MG63 (cell line): ENCODE measurements around the gene WASF1. TPM values are rescaled to one million over a fixed set of nuclear protein-coding genes. Genes with fewer than 3 reads are reported as not detected.

Experiments
- DNase-seq: peaks from one replicate; pipeline ENCODE4 v3.0.0-alpha.2; 2020
- H3K27me3 ChIP-seq: fragments of 250-450 bp; sonication (Bioruptor Pico); 2 replicates; pipeline ENCODE4 v1.5.1; 2020; ENCODE audit warnings: mild to moderate bottlenecking, moderate library complexity
- H3K36me3 ChIP-seq: fragments of 250-450 bp; sonication (Bioruptor Pico); 2 replicates; pipeline ENCODE4 v1.5.1; 2020; ENCODE audit warnings: mild to moderate bottlenecking, moderate library complexity
- H3K4me3 ChIP-seq: fragments of 250-450 bp; sonication (Bioruptor Pico); 2 replicates; pipeline ENCODE4 v1.5.1; 2020; ENCODE audit warnings: mild to moderate bottlenecking, moderate library complexity
- H3K9me3 ChIP-seq: fragments of 250-450 bp; sonication (Bioruptor Pico); 2 replicates; pipeline ENCODE4 v1.5.1; 2020; ENCODE audit warnings: mild to moderate bottlenecking, moderate library complexity
- total RNA-seq: library from RNA; depleted of rRNA; stranded (reverse); fragments of >200 nt; shearing (Covaris generic); gene quantifications from 2 replicates; pipeline ENCODE4 v1.2.3, GENCODE V29; 2014; ENCODE audit warnings: low replicate concordance; rRNA removed

Gene WASF1
- 4.7 and 4.8 TPM in 2 replicates for total RNA-seq

GRCh38 chr6:110179406-110180227 is at the start of gene WASF1:
Gene WASF1 (minus strand): TSS chr6:110179670. CDS start chr6:110127601, 52,069 bp downstream.
- H3K36me3 ChIP-seq = peaks cover 3% of the 10 kb centered on the region; the same call in 1 of the 2 replicates
- peak; percentile 94 for DNase-seq

DNA sequence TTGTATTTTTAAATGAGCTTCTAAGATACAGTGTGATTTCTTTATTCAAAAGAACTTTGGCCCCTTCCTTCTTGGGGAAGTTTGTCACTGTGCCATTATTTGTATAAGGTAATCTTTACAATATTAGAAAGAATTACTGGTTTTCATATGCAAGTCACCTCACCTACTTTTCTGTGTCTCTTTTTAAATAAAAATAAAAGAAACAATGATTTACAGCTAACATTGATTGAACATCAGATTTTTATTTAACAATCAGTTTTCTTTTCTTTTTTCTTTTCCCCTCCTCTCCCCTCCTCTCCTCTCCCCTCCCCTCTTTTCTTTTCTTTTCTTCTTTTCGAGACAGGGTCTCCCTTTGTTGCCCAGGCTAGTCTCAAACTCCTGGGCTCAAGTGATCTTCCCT is 46.8 kb upstream of the WASF1 start:
- no peak for DNase-seq
- no peaks in the 10 kb centered on the region for H3K9me3 ChIP-seq
- H3K4me3 ChIP-seq = no peak overlapping the region
- H3K27me3 ChIP-seq = no peaks in the 10 kb centered on the region
- peaks cover 7% of the 10 kb centered on the region; the same call in 1 of the 2 replicates for H3K36me3 ChIP-seq

More at GRCh38 chr6:110179406-110180227, at the start of gene WASF1:
- peak within 1 kb of the TSS; percentile 86 for H3K4me3 ChIP-seq
- no peaks in the 10 kb centered on the region for H3K9me3 ChIP-seq
- no peaks in the 10 kb centered on the region for H3K27me3 ChIP-seq

GRCh38 chr6:110221738-110222137 is 42.3 kb upstream of the WASF1 start:
- Histone ChIP-seq H3K27me3 (no peaks in the 10 kb centered on the region), H3K4me3 (no peak overlapping the region), H3K9me3 (no peaks in the 10 kb centered on the region), H3K36me3 (peaks cover 18% of the 10 kb centered on the region)
- DNase-seq = no peak

DNA sequence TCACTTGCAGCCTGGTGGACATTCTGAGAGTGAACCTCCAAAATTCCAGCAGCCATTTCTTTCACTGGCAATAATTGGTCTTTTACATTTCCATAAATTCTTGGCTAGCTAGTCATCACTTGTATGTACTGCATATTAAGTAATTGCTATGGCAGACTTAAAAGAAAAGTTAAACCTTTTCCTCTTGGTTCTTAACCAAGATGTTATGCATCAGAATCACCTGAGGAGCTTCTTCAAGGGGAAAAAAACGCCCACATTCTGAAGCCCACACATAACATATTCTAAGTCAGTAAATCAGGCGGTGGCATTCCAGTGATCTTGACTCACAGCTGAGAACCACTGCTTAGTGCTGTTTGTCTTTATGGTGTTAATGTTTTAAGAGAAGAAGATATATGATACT is 37.8 kb upstream of the WASF1 start:
- Histone ChIP-seq H3K4me3 (no peak overlapping the region), H3K27me3 (no peaks in the 10 kb centered on the region), H3K36me3 (peaks cover 31% of the 10 kb centered on the region), H3K9me3 (no peaks in the 10 kb centered on the region)
- no peak for DNase-seq

- Histone ChIP-seq H3K36me3 (peaks cover 39% of the 10 kb centered on the region), H3K4me3 (no peak overlapping the region), H3K27me3 (no peaks in the 10 kb centered on the region), H3K9me3 (no peaks in the 10 kb centered on the region)
- DNase-seq = no peak
Observed at GRCh38 chr6:110216140-110216539, 36.7 kb upstream of the WASF1 start.

DNA sequence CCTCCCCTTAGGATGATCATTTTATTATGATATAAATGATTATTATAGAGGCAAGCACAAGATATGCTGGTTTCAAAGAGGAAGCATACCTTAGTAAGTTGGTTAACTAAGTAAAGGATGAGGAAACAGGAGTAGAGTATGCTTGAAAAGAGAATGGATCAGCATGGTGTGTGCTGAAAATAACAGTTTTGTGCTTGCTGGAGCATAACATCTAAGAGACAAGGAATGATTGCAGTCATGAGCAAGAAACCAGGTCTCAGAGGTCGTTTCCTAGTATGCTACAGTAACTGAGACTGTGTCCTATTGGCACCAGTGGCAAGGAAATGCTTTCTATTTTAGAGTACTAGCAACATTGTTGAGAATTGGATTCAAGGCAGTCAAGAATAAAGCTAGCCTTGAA is 34.9 kb upstream of the WASF1 start:
- Histone ChIP-seq H3K27me3 (no peaks in the 10 kb centered on the region), H3K36me3 (peaks cover 34% of the 10 kb centered on the region), H3K4me3 (no peak overlapping the region), H3K9me3 (no peaks in the 10 kb centered on the region)
- no peak for DNase-seq

DNA sequence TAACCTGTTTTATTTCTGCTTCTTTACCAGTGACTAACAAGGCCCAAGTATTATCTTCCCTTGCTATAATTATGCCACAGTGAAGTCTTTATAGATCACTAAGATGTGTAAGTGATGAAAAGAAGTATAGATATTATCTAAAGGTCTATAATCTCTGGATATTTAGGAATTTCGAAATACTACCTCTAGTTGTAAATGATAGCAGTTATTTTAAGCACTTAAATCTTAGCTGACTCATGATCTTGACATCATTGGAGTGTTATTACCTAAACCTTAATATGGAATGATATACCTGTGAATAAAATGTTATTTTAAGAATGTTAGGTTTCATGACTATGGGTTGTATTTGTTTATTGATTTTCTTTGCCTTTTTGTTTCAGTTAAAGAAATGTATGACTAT is 32.3 kb upstream of the WASF1 start:
- peaks cover 34% of the 10 kb centered on the region for H3K36me3 ChIP-seq
- DNase-seq = no peak

GRCh38 chr6:110207652-110208051 is 28.2 kb upstream of the WASF1 start:
- Histone ChIP-seq H3K4me3 (no peak overlapping the region), H3K27me3 (no peaks in the 10 kb centered on the region), H3K36me3 (peaks cover 24% of the 10 kb centered on the region), H3K9me3 (no peaks in the 10 kb centered on the region)
- DNase-seq = no peak

More for the DNA sequence above, 32.3 kb upstream of the WASF1 start:
- Histone ChIP-seq H3K27me3 (no peaks in the 10 kb centered on the region), H3K9me3 (no peaks in the 10 kb centered on the region), H3K4me3 (no peak overlapping the region)

DNA sequence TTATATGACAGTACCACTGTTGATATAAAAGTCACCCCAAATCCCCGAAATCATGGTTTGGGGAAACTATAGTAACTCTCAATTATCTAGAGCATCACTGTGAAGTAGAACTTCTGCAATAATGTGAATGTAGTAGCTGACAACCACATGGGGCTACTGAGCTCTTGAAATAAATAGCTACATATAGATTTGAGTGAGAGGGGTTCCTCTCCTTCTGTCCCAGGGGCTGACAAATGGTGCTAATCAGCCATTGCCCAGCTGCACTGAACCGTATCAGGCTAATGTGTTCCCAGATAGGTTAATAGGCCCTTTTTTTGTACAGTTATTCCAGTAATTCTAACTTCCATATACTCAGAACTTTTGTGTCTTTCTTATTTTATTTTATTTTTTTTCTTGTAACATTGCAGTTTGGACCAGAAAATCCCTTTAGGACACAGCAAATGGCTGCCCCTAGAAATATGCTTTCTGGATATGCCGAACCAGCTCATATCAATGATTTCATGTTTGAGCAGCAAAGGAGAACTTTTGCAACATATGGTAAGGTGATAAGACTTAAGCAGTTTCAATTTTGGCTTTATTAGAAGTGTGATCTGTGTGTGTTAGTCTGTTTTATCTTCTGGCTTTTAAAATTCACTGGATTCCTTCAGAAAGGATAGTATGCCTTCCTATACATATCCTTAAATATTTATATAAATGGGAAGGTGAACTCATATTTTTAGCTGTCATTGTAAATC is 21.8 kb upstream of the WASF1 start:
- DNase-seq = no peak
- H3K36me3 ChIP-seq = no peaks in the 10 kb centered on the region
- H3K27me3 ChIP-seq = no peaks in the 10 kb centered on the region
- no peaks in the 10 kb centered on the region for H3K9me3 ChIP-seq
- no peak overlapping the region for H3K4me3 ChIP-seq

DNA sequence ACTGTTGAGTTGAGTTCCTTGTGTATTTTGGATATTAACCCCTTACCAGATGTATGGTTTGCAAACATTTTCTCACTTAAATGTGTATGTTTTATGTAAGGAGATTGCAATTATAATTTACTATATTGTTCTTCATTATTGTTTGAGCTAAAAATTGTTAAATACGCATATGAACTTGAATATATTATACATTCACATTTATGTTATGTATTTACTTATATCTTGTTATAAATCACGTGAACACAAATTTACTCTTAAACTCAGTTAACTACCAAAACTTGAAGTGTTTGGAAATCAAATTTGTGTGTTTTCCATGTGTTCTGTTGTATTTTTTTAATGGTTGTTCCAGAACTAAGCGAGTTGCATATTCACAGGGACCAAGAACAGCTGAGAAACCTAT is 19.1 kb upstream of the WASF1 start:
- no peak for DNase-seq
- no peak overlapping the region for H3K4me3 ChIP-seq
- H3K27me3 ChIP-seq = no peaks in the 10 kb centered on the region
- H3K9me3 ChIP-seq = no peaks in the 10 kb centered on the region
- H3K36me3 ChIP-seq = peaks cover 4% of the 10 kb centered on the region

- no peaks in the 10 kb centered on the region for H3K27me3 ChIP-seq
- H3K9me3 ChIP-seq = no peaks in the 10 kb centered on the region
- H3K36me3 ChIP-seq = peaks cover 5% of the 10 kb centered on the region
- H3K4me3 ChIP-seq = no peak overlapping the region
- DNase-seq = no peak
Observed at GRCh38 chr6:110196874-110197273, 17.4 kb upstream of the WASF1 start.

DNA sequence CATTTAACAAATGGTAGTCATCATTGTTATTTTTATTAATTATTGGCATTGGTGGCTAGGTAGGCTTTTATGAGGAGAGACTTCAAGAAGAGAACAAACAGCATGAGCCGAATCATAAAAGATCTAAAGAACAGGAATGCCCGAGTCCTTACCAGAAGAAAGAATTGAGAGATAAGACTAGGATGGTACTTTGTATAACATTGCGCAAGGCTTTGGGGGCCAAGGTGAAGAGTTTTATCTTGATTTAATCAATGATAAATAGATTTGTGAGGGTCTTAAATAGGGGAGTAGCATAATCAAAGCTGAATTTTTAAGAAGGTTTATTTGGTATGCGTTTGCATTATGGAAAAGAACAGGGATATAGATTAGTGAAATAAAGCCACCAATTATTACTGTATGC is 16.2 kb upstream of the WASF1 start:
- no peaks in the 10 kb centered on the region for H3K9me3 ChIP-seq
- H3K27me3 ChIP-seq = no peaks in the 10 kb centered on the region
- DNase-seq = no peak
- peaks cover 5% of the 10 kb centered on the region for H3K36me3 ChIP-seq
- no peak overlapping the region for H3K4me3 ChIP-seq

GRCh38 chr6:110191477-110191876 is 12.0 kb upstream of the WASF1 start:
- Histone ChIP-seq H3K36me3 (peaks cover 5% of the 10 kb centered on the region), H3K27me3 (no peaks in the 10 kb centered on the region), H3K9me3 (no peaks in the 10 kb centered on the region), H3K4me3 (no peak overlapping the region)
- DNase-seq = no peak

DNA sequence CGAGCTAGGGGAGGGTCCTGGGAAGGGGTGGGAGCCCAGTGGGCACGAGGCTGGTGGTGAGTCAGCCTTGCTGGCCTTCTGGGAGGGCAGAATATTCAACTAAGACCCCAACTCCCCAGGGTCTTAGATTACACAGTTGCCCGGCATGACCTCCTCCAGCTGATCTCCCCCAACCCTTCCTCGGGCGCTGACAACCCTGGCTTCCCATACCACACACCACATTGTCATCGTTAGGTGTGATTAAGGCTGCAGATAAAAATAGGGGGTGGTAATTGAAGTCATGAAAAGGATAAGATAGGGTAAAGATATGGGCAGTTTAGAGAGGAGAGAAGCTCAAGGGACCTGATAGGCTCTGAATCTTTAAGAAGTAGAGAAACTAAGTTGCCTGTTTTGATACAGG is 11.3 kb upstream of the WASF1 start:
- Histone ChIP-seq H3K9me3 (no peaks in the 10 kb centered on the region), H3K4me3 (no peak overlapping the region), H3K36me3 (peaks cover 5% of the 10 kb centered on the region), H3K27me3 (no peaks in the 10 kb centered on the region)
- no peak for DNase-seq

DNA sequence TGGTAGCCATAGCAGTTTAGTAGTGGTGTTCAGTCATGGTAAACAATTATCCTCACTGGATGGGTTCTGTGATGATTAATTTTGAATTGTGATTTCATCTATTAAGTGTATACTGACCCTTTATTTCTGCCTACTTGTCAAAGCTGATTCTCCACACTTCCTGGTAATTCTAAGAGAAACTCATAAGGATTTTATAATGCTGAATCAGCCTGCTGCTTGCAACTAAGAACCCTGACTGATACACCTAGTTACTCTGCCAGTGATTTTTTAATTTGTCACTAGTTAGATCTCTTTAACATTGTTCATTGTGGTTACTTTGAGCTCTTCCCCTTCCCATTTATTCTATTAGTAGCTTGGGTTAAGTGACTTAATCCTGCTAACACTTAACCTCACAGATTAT is 9.3 kb upstream of the WASF1 start:
- Histone ChIP-seq H3K36me3 (peaks cover 3% of the 10 kb centered on the region), H3K4me3 (no peak overlapping the region), H3K27me3 (no peaks in the 10 kb centered on the region), H3K9me3 (no peaks in the 10 kb centered on the region)
- DNase-seq = no peak

- H3K36me3 ChIP-seq = peaks cover 3% of the 10 kb centered on the region; the same call in 1 of the 2 replicates
- no peaks in the 10 kb centered on the region for H3K27me3 ChIP-seq
- no peak overlapping the region for H3K4me3 ChIP-seq
- H3K9me3 ChIP-seq = no peaks in the 10 kb centered on the region
- no peak for DNase-seq
Observed at GRCh38 chr6:110185879-110186278, 6.4 kb upstream of the WASF1 start.

- H3K27me3 ChIP-seq = no peaks in the 10 kb centered on the region
- peaks cover 3% of the 10 kb centered on the region; the same call in 1 of the 2 replicates for H3K36me3 ChIP-seq
- H3K4me3 ChIP-seq = no peak overlapping the region
- H3K9me3 ChIP-seq = no peaks in the 10 kb centered on the region
- DNase-seq = no peak
Observed at GRCh38 chr6:110183292-110183885, 3.9 kb upstream of the WASF1 start.
